HG03432 (cell line): ENCODE data around the gene MIXL1.
"Not testable (repeated sequence)": the region's sequence is repeated elsewhere in the genome, so short reads cannot be mapped to it uniquely, and the experiment has no call there.

Experiments
- ATAC-seq: cut with Tn5 transposase; IDR thresholded peaks from one replicate; pipeline ENCODE4 v1.9.1; 2021; ENCODE audit warnings: mild to moderate bottlenecking, moderate library complexity; ENCODE audit not compliant: unreplicated experiment

MIXL1 gene

DNA sequence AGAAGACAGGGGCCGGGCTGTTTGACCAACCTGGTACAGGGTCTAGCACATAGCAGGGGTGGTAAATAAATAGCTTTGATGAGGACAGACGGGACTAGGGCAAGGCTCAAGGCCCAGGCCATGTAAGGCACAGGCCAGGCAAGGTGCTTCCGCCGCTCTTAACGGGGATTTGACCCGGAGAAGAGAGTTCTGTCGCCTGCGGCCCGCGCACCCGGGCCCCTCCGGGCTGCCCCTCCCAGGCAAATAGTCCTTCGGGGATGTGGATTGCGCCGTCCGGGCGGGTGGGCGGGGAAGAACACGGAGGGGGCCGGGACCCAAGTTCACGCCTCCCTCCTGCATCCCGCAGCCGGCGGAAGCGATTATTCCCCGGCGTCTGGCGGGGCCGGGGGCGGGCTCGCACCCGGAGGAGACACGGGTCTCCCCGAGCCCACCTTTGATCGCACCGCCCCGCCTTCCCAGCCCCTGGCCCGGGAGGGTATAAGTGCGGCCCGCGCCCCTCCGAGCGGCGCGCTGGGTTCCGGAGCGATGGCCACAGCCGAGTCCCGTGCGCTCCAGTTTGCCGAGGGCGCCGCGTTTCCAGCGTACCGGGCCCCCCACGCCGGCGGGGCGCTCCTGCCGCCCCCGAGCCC, at the start of gene MIXL1:
MIXL1 (plus strand) TSS at position 508 of the 629 bp plus-strand sequence; CDS start at position 526, 18 bp downstream.
- ATAC-seq, result peak; percentile 51

DNA sequence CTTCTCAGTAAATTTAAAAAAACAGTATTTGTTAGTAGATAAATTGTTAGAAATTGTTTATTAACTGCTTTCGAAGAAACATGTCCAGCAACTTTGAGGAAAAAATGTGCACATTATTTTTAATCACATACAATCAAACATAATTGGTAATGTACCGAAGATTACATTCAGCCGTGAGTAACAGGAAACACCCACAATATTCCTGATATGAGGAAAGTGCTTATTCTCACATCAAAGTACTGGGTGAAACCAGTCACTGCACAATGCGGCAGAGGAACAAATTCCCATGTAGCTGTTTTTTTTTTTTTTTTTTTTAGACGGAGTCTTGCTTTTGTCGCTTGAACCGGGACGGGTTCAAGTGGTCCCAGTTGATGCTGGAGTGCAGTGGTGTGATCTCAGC, 46.6 kb upstream of the MIXL1 start:
- ATAC-seq, result no peak

DNA sequence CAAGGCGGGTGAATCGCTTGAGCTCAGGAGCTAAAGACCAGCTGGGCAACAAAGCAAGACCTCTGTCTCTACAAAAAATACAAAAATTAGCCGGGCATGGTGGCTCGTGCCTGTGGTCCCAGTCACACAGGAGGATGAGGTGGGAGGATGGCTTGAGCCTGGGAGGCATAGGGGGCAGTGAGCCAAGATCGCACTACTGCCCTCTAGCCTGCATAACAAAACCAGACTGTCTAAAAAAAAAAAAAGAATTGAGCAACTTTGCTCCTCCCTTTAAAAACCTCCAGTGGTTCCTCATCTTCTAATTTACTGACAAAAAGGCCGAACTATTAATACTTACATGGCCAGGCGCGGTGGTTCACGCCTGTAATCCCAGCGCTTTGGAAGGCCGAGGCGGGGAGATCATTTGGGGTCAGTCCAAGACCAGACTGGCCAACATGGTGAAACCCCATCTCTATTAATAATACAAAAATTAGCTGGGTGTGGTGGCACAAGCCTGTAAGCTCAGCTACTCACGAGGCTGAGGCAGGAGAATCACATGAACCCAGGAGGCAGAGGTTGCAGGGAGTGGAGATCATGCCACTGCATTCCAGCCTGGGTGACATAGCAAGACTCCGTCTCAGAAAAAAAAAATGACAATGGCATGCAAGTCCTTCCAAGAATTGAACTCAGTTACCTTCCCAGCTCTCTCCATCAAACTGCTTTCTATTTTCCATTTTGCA, 41.3 kb upstream of the MIXL1 start:
- no peak for ATAC-seq

DNA sequence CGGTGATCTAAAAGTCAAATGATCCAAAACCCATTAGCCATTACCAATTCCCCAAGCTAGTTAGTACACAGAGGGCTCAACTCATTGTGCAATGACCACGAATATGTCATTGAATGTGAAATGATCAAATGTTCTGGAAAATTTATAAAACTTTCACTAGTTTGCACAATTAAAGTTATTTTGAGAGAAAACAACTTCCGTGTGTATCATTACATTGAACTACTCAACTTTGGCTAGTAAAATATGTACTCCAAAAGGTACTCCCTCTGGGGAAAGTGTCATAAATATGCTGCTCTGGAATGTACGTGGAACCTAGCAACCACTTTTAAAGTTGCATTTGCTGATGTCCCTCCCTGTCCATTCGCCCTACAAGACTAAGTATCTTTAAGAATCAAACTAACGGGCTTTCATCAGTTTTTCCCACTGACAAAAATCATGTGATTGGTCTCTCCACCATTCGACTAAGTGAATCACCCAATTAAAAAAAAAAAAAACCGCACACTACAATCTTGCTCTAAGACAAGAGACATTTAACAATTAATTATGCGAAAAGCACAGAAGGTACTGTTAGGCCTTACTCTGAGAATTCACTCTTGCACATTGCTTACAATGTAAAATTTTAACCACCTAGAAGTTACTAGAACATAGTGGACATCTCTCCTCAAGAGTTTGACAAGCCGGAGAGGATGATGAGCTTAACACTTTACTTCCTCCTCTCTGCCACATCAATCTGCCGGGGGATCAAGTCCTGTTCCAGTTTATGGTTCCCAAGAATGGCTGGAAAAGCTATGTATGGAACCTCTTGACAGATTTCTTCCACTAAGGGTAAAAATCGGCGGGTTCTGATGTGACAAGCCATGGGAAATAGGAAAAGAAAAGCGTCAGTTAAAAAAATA, 38.1 kb upstream of the MIXL1 start:
- ATAC-seq, result no peak

DNA sequence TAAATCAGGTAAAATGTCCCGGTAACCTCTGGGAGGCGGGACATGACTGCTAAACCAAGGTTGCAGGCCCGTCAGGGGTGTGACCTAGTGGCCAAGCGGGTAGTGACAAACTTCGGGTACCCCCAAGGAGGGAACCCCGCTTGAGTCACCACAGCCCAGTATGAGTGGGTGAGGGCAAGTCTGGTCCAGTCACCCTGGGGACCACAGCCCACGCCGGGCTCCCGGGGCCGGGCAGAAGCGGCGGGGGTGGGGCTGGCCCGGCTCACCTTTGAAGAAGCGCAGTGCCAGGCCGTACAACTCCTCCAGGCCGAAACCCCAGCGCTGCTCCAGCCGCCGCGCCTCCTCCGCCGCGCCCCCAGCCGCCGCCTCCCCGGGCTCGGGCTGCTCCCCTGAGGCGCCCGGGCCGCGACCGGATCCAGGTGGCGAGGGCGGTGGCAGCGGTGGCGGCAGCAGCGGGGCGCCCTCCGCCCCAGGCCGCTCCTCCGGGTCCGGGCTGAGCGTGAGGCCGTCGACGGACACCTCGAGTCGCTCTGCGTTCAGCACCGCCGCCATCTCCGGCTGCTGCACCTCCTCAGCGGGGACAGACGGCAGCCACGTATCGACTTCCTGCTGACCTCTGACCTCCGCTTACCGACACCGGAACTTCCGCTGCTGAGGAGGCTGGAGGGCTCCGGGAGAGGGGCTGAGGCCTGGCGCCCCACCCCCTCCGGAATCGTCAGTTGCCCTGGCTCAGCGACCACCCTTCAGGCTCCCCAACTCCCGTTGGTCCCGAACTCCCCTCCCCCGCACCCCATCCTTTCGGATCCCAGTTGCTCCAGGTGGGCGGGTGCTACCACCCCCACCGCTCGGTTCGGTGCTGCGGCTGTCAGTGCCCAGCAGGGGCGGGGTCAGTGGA, 37.1 kb upstream of the MIXL1 start, which contains the start of gene ACBD3:
ACBD3 (minus strand) TSS at position 618 of the 895 bp plus-strand sequence; CDS start at position 552, 66 bp downstream.
- ATAC-seq, result peak; percentile 96

DNA sequence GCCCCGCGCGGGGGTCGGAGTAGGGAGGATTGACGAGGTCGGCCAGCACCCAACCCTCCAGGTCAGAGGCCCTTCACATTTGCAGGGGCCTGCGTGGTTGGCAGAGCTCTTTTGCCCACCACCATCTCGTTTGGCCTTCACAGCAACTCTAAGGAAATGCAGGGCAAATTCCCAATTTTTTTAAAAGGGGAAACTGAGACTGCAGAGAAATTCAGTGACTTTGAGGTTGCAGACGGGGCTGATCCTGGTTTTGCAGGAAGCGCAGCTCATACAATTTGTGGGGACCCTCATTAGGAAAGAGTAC, 36.5 kb upstream of the MIXL1 start:
- no peak for ATAC-seq

DNA sequence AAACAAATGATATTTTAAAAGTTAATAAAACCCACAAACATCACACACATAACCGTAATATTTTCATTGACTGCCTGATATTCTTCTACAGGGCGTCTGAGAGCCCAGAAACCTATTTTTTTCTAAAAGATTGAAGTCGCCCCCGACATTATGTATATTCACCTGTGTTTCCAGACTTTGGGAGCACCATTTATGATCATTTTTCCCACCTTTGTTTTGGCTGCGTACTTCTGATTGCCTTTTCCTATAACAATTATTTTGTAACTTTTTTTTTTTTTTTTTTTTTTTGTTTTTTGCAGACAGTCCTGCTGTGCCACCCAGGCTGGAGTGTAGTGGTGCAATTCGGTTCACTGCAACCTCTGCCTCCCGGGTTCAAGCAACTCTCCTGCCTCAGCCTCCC, 36.1 kb upstream of the MIXL1 start:
- ATAC-seq, result no peak

DNA sequence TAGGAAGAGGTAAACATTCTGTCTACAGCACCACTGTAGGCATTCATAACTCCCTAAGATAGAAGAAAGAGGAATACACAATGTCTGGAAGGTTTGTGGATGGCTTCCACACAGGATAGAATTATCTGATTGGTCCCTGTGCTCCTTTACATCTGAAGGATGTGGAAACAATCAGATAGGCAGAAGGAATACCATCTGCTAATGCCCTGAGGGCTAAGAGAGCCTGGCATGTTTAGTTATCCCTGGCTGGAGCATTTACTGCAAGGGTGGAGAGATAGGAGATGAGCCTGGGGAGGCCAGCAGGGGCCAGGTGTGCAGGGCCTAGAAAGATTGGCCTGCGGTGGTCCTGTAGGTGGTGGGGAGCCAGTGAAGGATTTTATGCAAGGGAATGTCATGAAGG, 28.3 kb upstream of the MIXL1 start:
- no peak for ATAC-seq

DNA sequence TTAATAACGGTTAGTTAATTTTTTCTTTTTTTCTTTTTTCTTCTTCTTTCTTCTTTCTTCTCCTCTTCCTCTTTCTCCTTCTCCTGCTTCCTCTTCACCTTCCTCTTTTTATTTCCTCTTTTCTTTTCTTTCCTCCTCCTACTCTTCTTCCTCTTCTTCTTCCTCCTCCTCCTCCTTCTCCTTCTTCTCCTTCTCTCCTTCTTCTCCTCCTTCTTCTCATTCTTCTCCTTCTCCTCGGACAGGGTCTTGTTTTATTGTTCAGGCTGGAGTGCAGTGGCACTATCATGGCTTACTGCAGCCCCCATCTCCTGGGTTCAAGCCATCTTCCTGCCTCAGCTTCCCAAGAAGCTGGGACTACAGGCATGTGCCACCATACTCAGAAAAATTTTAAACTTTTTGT, 23.5 kb upstream of the MIXL1 start:
- ATAC-seq, result no peak

DNA sequence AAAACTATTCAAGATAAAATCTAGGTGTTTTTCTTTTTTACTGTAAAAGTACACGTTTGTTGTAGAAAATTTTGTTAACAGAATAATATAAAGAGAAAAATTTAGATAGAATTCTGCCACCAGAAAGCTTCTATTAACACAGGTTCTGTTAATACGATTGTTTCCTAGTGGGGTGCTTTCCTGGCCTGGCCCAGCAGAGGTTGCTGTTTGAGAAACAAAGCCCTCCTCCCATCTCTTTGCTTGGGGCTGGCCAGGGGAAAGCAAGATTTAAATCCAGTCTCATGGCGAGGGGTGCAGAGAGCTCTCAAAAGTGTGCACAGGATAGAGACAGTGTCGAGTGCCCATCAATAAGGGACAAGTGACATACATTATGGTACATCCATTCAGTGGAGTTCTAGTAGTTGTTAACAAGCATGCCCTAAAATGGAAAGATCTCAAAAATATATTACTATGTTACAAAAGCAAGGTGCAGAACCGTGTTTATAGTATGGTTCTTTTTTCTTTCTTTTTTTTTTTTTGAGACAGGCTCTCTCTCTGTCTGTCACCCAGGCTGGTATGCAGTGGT, 22.4 kb upstream of the MIXL1 start:
- ATAC-seq, result peak; percentile 56

DNA sequence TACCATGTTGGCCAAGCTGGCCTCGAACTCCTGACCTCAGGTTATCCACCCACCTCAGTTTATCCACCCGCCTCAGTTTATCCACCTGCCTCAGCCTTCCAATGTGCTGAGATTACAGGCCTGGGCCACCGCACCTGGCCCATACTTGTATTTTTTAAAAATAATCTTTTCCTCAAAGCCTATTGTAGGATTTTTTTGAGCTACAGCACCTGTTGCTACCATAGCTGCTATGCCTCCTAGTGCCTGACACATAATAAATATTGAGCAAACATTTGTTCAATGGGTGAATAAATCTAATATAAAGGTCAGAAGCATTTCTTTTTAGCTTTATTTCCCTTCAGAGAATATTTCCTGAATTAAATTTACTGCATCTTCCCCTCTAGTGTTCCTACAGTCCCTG, 21.2 kb upstream of the MIXL1 start:
- ATAC-seq, result no peak

DNA sequence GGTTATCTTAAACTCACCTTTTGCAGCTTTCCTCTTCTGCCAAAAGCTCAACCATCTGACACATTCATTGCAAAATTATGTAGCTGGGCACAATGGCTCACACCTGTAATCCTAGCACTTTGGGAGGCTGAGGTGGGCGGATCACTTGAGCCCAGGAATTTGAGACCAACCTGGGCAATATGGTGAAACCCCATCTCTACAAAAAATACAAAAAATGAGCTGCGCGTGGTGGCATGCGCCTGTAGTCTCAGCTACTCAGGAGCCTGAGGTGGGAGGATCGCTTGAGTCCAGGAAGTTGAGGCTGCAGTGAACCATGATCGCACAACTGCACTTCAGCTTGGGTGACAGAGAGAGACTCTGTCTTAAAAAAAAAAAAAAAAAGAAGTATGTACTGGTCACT, 20.8 kb upstream of the MIXL1 start:
- ATAC-seq, result not testable (repeated sequence)

DNA sequence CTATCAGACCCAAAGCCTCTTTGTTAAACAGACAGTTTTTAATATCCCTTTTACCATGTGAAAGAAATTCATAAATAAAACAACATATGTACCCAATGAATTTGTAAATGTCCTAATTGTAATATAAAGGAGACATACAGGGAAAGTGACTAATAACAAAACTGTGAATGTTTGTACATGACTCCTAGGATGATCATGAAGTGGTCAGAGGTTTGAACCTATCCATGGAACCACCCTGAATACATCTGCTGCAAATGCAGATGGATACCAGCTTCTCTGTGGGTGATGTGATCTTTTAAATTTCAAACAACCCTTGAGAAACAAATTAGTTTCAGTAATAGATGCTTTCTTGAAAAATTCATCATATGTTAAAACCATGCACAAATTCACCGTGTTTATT, 20.2 kb upstream of the MIXL1 start:
- ATAC-seq, result no peak

DNA sequence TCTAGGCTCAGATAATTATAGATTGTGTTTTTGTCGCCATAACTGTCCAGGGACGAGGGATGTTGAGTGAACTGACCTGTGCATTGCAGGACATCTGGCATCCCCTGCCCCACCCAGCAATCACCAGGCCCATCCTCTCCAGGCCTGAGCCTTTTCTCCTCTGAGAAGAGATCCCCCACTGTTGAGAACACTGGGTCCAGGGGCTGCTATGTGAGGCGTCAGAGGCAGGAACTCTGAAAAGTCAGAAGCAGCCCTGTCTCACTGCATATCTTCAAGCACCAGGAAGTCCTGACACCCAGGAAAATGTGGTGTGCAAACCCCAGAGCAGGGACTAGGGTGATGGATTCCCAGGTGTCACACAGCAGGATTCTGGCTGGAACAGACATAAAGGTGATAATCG, 19.8 kb upstream of the MIXL1 start:
- no peak for ATAC-seq

DNA sequence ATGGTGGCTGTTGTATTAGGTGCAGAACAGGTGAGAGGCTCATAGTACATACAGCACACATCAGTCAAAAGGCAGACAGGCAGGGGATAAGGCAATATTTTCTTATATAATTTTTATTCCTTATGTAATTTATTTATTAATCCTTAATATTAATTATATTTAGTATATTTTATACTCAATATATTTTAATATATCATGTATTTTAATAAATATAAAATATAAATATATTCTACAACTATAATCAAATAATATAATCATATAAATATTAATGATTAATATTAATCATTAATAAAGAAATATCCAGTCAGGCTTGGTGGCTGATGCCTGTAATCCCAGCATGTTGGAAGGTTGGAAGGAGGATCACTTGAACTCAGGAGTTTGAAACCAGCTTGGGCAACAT, 19.3 kb upstream of the MIXL1 start:
- no peak for ATAC-seq

DNA sequence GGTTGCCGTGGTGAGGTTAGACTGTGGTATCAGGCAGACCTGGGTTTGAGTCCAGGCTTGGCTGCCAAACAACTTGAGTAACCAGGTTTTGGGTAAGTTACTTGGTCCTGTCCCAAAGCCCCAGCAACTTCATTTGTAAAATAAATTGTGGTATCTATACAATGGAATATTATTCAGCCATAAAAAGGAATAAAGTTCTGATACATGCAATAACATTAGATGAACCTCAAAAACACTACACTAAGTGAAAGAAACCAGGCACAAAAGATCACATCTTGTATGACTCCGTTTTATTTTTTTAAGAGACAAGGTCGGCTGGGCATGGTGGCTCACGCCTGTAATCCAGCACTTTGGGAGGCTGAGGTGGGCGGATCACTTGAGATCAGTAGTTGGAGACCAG, 16.4 kb upstream of the MIXL1 start:
- ATAC-seq, result no peak

DNA sequence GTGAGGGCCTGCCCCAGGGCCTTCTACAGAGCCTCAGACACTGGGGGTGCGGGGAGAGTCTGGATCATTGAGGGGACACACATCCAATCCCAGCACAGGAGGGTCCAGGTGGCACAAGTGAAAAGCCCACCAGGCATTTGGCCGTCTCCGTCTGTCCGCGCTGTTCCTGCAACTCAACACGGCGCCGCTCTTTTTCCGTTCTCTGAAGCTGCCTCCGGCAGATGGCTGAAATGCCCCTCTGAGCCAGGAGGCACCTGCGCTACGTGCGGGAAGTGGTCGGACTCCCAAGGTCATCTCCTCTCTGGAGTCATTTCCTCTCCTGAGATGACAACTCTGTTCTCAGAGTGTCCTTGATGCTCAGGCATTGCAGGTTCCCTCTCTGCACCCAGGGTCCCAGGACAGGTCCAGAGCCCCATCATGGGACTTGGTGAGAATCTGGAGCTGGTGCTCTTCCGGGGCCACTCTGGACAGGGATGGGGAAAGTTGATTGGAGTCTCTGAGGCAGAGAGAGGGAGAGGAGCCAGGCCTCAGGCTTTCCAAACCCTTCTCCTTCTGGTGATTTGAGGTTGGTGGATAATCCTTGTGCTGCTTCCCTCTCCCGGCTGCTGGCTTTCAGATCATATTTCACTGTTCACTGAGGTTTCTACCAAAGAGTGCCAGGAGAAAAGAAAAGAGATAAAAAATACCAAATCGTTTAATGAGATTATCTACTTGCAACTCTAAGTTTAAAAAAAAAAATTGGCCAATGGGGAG, 14.0 kb upstream of the MIXL1 start:
- no peak for ATAC-seq

DNA sequence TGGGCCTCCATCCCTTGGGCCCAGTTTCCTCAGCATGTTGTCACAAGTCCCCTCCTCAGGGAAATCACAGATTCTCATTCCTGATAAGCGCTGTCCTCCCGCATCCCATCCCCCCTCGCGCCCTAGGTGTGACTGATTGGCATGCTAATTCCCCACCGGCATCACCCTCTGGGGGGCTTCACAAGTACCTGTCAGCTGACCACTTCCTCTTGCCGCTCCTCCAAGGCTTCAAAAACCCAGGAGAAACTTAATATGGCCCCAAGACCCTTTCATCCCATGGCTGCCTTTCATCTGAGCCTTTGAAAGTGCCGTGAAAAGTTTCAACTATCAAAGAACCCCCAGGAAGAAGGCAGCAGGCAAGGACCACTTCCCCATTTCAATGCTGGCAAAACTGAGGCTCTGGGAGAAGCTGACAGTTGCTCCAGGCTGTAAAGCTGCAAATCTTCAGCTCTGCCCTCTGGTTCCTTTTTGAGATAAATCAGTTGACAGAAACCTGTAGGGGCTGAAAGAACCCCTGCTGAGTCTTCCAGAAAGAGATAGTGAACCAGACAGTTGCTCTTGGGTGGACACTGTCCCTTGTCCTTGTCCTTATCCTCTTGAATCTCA, 12.8 kb upstream of the MIXL1 start:
- no peak for ATAC-seq

DNA sequence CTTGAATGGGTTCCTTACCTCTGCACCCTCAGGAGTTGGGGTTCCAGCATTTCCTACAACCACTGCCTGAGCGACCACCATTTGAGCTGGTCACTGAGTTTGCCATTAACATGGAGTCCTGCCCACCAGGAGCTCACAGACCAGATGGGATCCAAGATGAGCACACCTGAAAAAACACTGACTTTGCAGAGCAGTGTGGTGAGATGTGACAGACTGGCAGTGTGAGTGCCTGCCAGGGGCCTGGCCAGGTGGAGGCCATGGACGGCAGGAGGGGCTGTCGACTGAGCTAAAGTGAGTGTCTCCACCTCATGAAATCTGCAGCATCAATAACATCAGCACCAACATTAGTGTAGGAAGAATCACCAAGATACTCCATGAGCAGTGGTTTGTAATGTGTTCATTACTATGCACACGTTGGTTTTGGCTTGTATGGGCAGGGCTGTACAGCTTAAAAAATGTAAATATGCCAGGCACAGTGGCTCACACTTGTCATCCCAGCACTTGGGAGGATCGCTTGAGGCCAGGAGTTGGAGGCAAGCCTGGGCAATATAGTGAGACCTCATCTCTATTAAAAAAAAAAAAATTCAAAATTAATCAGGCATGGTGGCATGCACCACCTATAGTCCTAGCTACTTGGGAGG, 12.2 kb upstream of the MIXL1 start:
- ATAC-seq, result no peak
